NOMO-1 (cell line): ENCODE results near the gene DMD.
"Not testable (repeated sequence)": the region's sequence is repeated elsewhere in the genome, so short reads cannot be mapped to it uniquely, and the experiment has no call there.

Experiments used
- DNase-seq, 2 experiments: peaks; one replicate each; lab custom pipeline; 2025; ENCODE audit not compliant: unreplicated experiment in 2 of 2; lab: John Stamatoyannopoulos, UW

Gene DMD

DNA sequence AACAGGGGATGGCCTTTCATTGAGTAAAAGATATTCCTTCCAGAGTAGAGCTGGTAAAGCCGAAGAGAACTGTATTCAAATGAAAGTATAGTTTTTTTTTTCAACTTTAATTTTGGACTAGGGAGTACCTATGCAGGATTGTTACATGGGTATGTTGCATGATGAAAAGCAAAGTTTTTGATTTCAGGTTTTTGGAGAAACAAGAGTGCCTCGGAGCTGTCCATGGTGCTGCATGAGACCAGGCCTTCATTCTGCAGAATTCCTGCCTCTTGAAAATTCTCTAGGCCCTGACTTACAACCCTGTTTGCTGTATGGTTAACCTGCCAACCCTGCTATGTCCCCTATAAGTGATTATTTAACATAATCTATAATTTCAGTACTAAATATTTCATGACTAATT, 1073.8 kb downstream of the DMD start:
- no peak for DNase-seq

DNA sequence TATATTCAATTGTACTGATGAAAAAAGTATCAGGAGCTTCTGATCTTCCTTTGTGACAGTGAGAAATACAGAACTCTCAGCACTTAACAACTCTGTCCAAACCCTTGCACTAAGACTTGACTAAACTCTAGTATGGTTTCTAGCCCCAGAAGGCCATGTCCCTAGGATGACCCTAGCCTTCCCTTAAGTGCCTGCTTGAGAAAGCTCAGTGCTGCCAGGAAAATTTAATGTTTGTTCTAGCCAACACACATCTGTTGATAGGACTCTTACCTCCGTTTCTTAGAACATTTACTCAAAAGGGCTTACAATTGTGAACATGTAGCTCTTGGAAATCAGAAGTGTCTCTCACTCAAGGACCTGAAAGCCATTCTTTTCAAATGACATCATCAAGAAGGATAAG, 1084.4 kb downstream of the DMD start:
- DNase-seq: no peak

DNA sequence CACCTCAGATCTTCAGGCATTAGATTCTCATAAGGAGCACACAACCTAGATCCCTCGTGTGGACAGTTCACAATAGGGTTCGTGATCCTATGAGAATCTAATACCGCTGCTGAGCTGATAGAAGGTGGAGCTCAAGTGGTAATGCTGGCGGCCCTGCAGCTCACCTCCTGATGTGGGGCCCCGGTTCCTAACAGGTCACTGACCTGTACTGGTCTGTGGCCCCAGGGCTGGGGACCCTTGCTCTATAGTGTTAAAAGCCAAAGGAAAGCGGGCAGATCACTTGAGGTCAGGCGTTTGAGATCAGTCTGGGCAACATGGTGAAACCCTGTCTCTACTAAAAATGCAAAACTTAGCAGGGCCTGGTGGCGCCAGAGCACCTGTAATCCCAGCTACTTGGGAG, 1092.5 kb downstream of the DMD start:
- no peak for DNase-seq

DNA sequence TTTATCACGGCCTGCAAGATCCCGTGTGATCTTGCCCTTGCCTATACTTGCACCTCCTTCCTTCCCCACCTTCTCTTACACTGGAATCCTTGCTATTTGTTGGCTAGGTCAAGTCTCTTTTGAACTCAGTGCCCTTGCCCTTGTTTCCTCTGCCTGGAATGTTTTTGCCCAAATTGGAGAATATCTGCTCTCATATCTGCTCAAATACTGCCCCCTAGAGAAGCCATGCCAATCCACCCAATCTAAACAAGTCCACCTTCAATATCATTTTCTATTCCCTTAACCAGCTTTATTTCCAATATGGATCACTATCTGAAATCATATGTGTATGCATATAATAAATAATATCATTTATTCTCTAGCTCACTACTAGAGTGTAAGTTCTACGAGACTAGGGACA, 1095.3 kb downstream of the DMD start:
- no peak for DNase-seq

DNA sequence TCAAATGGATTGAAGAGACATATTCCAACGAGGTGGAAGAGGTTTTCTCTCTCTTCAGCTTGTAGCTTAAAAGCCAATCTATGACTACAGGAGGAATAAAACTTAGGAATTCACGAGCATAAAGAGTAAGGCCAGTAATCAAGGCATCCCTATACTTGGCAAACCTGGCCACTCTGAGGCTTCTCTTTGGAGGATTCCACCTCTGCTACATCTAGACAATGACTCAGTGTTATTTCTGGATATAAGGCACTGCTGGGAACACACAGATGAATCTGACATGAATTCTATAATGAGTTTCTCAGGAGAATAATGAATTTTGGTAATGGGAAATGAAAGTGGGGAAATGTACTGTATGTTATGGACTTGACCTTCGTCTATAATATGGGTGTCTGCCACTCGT, 1123.7 kb downstream of the DMD start:
- DNase-seq: no peak

DNA sequence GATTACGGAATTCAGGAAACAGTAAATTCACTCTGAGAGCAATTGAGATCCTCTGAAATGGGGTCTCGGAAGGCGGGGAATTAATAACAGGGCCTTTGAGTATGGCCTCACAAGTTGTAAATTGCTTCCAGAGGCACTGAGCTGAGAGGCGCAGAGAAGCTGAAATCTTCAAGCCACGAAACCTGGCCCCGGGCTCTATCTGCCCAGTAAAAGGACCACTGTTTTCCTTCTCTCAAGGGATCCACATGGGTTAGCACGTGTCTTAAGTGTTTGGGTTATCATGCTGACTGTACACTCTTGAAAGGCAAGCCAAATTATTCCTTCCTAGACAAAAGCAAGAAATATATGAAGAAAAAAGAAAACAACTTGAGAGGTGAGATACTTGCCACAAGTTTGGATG, 1126.6 kb downstream of the DMD start:
- DNase-seq: no peak

DNA sequence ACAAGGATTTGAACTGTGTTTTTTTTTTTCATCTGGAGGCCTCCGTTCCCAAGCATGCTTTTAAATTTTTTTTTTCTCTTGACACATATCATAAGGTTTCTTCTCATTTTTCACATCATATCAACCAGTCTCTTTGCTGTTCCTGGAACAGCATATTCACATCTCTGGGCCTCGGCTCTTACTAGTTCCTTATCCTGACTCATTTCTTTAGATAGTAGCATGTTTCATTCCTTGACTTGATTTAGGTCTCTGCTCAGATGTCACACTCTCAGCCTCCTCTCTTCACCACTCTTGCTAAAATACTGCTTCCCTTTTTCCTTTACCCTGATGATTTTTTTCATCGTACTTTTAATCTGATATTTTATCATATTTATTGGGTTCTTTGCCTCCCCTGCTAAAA, 1163.1 kb downstream of the DMD start:
- DNase-seq: no peak

DNA sequence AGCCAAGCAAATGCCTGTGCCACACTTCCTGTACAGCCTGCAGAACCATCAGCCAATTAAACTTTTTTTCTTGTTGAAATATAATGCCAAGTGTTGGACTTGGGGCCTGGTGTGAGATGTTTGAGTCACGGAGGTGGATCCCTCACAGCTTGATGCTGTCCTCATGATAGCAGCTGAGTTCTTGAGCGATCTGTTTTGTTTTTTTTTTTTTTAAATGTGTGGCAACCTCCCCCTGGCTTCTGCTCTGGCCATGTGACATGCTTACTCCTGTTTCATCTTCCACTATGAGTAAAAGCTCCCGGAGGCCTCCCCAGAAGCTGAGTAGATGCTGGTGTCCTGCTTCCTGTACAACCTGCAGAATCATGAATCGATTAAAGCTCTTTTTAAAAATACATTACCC, 1166.2 kb downstream of the DMD start:
- DNase-seq: no peak

DNA sequence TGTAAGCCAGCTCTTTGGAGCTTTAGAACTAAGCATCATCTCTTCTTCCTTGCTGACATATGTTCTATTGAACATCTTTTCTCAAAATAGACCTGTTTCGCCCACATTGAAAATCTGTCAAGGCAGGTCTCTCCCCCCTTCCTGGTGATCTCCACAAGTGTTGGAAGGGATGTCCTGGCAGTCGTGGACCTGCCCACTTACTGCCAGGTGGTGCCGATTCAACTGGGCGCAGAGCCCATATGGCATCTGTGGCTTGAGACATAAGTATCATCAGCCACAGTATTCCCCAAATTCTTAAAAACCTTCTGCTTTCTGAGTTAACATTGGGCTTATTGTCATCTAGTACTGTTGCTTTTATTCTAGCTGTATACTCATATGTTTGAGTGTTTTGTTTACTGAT, 1170.2 kb downstream of the DMD start:
- DNase-seq: no peak

DNA sequence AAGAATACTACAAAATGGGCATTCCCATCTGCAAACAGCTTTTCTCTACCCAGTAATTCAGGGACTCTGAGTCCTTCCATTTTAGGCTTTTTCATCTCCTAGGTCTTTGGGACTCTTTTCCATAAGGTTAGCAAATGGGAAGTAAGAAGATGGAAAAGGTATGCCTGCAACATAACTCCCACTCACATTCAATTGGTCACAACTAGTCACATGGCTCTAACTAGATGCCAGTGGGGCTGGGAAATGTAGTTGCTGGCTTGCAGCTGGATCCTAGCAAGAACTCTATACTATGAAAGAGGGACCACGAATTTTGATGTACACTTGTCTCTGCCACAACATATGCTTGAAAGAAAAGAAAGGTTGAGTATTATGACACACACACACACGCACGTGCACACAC, 1184.6 kb downstream of the DMD start:
- DNase-seq: no peak

DNA sequence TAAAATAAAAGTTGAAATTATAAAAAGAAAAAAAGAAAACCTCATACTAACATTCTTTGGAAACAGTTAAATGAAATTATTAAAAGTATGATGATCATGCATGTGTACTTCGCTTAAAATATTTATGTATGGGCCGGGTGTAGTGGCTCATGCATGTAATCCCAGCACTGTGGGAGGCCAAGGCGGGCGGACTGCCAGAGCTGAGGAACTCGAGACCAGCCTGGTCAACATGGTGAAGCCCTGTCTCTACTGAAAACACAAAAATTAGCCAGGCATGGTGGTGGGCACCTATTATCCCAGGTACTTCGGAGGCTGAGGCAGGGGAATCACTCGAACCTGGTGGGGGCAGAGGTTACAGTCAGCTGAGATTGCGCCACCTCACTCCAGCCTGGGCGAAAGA, 1187.3 kb downstream of the DMD start:
- no peak for DNase-seq

DNA sequence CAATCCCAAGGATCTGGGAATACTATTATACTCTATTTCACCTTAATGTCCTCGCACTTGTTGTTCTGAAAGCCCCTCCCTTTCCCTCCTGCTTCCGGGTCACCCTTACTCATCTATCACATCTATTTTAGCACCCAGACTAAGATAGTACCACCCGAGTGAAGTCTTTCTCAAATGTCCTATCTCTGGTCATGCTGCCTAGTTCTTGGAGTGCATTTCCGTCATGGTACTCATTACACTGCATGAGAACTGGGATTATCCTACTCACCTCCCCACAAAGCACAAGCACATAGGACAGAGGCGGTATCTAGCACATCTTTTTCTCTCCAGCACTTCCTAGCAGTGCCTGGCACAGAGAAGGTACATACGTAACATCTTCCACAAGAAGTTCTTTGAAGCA, 1195.2 kb downstream of the DMD start:
- DNase-seq: no peak

DNA sequence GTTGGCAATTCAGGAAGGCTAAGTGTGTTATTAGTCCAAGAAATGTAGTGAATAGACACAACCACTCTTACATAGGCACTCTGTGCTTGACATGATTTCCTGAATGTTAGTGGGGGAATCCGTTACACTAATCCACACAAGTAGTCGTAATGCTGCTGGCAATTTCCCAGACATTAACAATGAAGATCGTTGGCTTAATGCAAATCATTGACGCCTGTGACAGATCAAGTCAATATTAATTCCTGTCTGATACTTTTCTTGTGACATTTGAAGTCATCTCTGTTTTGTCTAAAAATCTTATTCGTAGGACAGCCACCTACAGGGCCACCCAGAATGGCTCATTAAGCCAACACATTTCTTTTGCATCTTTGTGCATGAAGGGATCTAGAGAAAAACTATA, 1200.4 kb downstream of the DMD start:
- no peak for DNase-seq

DNA sequence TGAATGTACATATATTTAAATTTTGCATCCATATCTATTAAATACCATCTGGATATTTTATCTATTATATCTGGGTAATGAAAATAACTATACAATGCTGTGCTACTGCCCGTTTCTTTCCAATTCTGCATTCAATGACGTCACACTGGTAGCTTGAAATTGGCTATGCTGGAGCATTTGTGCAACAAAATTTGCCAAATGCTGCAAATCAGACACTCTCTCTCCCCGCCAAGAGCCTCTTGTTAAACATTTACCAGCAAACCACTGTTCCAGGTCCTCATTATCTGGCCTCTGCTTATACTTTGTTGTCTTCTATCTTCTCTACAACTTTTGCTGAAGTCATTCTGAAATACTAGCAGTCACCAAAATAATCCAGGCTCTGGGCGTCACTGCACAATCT, 1201.1 kb downstream of the DMD start:
- DNase-seq: no peak

DNA sequence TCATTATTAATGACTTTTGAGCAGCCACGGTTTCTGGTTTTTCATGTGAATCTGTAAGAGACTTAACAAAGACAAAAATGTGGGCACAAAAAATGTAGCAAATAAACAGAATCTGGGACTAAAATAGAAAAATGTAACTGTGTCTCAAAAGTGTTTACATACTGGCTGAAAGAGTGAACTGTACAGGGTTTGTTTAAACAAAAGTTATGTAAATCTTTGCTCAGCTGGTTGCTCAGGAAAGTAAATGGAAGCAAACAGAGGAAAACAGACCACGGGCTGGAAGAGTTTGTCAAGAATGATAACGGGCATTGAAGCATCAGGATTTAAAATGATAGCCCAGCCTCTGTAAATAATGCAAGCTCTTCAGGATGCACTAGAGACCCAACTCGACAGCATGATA, 1217.7 kb downstream of the DMD start:
- DNase-seq: no peak

DNA sequence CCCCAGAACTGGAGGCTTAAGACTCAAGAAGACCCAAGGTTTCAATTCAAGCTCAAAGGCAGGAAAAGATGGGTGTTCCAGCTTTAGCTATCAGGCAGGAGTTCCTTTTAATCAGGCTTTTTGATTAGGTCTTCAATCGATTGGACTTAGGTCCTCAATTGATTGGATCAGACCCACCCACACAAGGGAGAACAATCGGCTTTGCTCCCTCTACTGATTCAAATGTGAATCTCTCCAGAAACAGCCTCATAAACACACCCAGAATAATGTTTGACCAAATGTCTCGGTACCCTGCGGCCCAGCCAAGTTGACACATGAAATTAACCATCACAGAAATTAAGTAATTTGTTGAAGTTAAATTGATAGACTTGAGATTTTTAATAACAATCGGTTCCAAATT, 1222.4 kb downstream of the DMD start:
- no peak for DNase-seq

DNA sequence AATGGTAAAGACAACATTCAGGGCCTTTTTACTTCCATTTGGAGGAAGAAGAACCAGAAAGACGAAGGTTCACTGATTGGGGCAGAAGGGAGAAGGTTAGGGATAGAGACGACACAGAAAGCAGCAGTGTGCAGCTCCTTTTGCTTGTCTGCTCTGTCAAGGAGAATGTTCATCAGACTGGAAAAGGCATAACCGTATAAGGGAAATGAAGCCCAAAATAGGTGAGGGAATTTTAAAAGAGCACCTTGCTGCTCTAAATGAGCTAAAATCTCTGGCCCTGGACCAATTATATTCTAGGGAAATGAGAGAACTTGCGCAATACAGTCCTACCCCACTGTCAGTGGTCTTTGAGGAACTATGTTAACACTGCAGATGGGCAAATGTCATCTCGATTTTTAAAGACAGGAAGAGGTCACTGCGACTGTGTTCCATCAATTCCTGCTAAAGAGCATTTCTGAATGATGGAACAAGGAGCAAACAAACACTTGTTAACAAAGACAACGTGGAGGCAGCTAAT, 1229.7 kb downstream of the DMD start:
- no peak for DNase-seq

DNA sequence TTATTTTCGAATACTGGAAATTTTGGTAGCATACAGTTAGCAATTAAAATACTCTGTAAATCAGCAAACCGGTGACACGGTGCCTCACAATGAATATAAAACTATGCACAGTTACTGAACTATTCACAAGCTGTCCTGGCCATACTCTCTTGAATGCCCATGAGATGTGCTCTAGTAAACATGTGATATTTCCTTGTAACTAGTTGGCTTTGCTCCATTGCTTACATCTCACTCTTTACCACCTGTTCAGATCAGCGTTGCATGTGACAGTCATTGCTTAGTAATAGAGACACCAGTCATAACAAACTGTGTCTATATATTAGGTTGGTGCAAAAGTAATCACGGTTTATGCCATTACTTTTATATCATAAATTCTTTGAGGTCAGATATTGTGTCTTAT, 1241.6 kb downstream of the DMD start:
- no peak for DNase-seq

DNA sequence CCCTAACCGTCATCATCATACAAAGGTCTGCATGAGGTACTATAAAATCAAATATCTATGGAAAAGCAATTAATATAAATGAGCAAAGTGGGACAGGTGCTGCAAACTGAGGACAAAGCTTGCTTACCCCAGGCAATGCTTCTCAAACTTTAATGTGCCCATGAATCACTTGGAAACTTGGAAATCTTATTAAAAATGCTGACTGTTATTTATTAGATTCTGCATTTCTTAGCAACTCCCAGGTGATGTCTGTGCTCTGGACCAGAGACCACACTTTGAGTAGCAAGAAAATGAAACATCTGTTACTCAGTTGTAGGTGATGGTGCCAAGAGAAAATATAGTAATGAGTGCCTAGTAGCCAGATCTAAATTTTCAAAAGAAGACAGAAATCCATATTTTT, 1249.1 kb downstream of the DMD start:
- no peak for DNase-seq

DNA sequence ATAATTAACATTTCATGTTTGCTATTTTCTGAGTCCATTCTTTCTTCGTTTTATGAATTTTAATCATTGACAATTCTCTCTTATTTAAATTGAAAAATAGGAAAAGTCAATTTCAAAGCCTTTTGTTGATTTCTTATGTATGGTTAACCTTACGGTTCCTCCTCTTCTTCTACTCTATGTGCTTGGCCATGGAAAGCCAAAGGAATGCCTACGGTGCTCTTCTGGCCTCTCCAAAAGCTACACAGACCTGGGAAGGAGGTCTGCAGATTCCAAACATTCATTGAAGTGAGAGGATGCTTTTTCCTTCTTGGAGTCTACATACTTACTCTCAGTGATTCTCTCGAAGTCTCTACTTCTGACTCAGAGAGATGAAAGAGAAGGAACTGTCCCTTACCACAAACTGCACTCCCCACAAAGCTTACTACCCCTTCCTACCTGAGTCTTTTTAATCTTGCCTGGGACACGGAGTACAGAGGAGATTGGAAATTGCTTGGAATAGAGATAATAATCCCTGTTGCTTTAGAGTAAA, 1276.4 kb downstream of the DMD start:
- no peak for DNase-seq

DNA sequence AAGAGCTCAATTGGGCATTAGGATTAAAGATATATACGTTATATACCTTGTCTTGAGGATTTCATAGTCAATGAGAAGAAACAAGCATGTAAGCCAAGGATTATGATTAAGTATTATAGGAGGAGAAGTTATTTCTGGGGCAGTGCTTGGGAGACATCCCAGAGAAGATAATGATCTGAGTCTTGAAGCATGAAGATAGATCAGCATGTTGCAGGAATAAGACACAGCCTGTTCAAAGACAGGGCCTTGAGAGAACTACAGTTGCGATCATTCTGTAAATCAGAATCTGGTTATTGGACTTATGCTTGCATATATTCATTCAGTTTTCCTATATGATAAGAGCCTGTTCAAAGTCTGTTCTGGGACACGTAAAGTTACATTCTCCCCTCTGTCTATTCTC, 1277.3 kb downstream of the DMD start:
- DNase-seq: no peak

DNA sequence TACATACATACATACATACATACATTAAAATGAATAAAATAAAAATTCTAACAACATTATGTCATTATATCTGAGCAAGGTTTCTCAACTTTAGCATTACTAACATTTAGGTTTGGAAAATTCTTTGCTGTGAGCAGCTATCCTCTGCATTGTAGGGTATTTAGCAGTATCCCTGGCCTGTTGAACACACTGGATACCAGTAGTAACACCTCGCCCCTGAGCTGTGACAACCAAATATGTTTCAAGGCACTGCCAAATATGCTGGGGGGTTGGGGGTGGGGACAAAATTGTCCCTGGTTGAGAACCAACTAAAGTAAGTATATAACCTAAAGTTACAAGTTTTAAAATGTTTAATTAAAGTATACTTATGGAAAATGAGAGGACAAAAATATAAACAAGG, 1278.6 kb downstream of the DMD start:
- no peak for DNase-seq

DNA sequence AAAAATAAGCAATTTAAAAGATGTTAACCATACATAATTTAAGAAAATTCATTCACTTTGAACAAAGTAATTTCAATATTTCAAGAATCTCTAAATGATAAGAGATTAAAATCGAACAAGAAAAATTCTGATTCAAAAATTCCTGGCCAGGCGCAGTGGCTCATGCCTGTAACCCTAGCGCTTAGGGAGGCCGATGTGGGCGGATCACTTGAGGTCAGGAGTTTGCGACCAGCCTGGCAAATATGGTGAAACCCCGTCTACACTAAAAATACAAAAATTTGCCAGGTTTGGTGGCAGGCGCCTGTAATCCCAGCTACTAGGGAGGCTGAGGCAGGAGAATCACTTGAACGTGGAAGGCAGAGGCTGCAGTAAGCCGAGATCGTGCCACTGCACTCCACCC, 1279.0 kb downstream of the DMD start:
- DNase-seq: not testable (repeated sequence)

DNA sequence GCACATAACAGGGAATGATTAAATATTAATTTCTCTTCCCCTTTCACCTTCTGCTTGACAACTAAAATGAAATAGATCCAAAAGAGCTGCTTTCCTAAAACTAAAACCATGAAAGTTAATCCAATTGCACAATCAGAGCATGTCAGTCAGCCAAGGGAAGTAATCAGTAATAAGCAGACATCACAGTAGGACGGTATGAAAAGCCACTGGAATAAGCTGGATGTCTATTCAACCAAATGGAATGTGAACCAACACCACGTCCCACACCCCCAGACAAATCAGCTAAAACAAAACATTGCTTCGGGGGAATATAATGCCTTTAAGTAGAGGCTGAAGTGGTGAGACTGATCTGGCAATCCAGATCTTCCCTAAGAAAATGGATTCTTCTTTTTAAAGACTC, 1280.1 kb downstream of the DMD start:
- DNase-seq: no peak
